GM18870 (cell line): ENCODE data around the gene RASL10A.
"Not testable (repeated sequence)": the region's sequence is repeated elsewhere in the genome, so short reads cannot be mapped to it uniquely, and the experiment has no call there.

Experiments used
- ATAC-seq: cut with Tn5 transposase; IDR thresholded peaks from one replicate; pipeline ENCODE4 v1.9.1; 2021; ENCODE audit warnings: moderate library complexity; ENCODE audit not compliant: unreplicated experiment

RASL10A gene

GRCh38 chr22:29315286-29316140, at the start of gene RASL10A:
Gene RASL10A, minus strand, starts transcription at chr22:29315697. Its CDS starts 451 bp downstream, at chr22:29315246.
- ATAC-seq = no peak

GRCh38 chr22:29359469-29359868, 44.0 kb upstream of the RASL10A start:
- ATAC-seq = no peak

GRCh38 chr22:29357193-29357890, 41.8 kb upstream of the RASL10A start:
- ATAC-seq = not testable (repeated sequence)

GRCh38 chr22:29353860-29354259, 38.4 kb upstream of the RASL10A start:
- no peak for ATAC-seq

- no peak for ATAC-seq
Measured at GRCh38 chr22:29353286-29353685, 37.8 kb upstream of the RASL10A start.

- no peak for ATAC-seq
Measured at GRCh38 chr22:29352778-29353177, 37.3 kb upstream of the RASL10A start.

GRCh38 chr22:29351891-29352290, 36.4 kb upstream of the RASL10A start:
- ATAC-seq = no peak

- ATAC-seq = no peak
Measured at GRCh38 chr22:29351042-29351441, 35.5 kb upstream of the RASL10A start.

GRCh38 chr22:29348956-29349355, 33.5 kb upstream of the RASL10A start:
- ATAC-seq = no peak

GRCh38 chr22:29348041-29348440, 32.5 kb upstream of the RASL10A start:
- ATAC-seq = no peak

- ATAC-seq = no peak
Measured at GRCh38 chr22:29346659-29347058, 31.2 kb upstream of the RASL10A start.

- no peak for ATAC-seq
Measured at GRCh38 chr22:29345932-29346331, 30.4 kb upstream of the RASL10A start.

GRCh38 chr22:29344889-29345288, 29.4 kb upstream of the RASL10A start:
- not testable (repeated sequence) for ATAC-seq

GRCh38 chr22:29344137-29344536, 28.6 kb upstream of the RASL10A start:
- no peak for ATAC-seq

GRCh38 chr22:29343313-29343805, 27.9 kb upstream of the RASL10A start:
- no peak for ATAC-seq

- ATAC-seq = no peak
Measured at GRCh38 chr22:29342577-29343312, 27.2 kb upstream of the RASL10A start.

- ATAC-seq = no peak
Measured at GRCh38 chr22:29342177-29342576, 26.7 kb upstream of the RASL10A start.

GRCh38 chr22:29341849-29342127, 26.3 kb upstream of the RASL10A start:
- no peak for ATAC-seq

GRCh38 chr22:29341056-29341848, 25.8 kb upstream of the RASL10A start:
- no peak for ATAC-seq

- no peak for ATAC-seq
Measured at GRCh38 chr22:29340566-29340965, 25.1 kb upstream of the RASL10A start.
